NB4 (cell line): ENCODE results near the gene ADGRG1.

Source experiments
- MYC ChIP-seq: IDR thresholded peaks from 2 replicates; pipeline ENCODE4 v1.6.1; 2011; ENCODE audit warnings: low read depth, low read length
- POLR2A ChIP-seq: IDR thresholded peaks from 2 replicates; pipeline ENCODE4 v1.6.1; 2011; ENCODE audit warnings: mild to moderate bottlenecking; ENCODE audit not compliant: insufficient read length; ENCODE audit errors: extremely low read depth
- TF ChIP-seq, protein P1 (sequence below): IDR thresholded peaks from one replicate; pipeline ENCODE4 v1.5.1; 2012; ENCODE audit warnings: low read depth, low read length
- TF ChIP-seq, protein P2 (sequence below): IDR thresholded peaks from 2 replicates; pipeline ENCODE4 v1.6.1; 2011; ENCODE audit warnings: low read depth, low read length

DNA sequence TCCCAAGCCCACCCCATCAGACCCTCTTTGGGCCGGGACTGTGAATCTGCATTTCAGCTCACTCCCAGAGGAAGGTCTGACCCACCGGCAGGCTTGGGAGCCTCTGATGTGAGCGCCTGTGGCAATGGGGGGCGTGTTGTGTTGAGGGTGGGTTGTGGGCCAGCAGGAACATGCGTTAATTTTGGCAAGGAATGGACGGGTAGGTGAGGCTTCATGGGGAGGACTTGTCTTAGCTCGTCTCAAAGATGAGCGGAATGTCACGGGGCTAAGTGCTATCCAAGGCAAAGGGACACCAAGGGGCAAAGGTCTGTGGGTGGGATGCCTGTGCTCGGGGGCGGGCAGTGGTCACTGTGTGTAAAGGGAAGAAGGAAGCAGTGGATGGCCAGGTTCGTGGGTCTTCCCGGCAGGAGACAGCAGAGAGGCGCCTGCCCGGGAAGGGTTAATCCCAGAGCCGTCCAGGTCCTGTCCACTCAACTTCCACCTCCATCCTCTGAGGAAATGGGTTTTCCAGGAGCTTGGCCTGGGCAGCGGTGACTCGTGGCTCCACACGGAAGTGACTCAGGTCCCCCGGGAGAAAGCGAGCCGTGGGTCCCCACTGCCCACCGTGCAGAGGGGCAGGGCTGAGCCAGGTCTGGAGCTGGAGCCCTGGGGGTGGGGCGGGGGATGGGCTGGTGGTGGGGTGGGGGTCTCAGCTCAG, 17.4 kb downstream of the ADGRG1 start:
- TF ChIP-seq, protein P1, sequence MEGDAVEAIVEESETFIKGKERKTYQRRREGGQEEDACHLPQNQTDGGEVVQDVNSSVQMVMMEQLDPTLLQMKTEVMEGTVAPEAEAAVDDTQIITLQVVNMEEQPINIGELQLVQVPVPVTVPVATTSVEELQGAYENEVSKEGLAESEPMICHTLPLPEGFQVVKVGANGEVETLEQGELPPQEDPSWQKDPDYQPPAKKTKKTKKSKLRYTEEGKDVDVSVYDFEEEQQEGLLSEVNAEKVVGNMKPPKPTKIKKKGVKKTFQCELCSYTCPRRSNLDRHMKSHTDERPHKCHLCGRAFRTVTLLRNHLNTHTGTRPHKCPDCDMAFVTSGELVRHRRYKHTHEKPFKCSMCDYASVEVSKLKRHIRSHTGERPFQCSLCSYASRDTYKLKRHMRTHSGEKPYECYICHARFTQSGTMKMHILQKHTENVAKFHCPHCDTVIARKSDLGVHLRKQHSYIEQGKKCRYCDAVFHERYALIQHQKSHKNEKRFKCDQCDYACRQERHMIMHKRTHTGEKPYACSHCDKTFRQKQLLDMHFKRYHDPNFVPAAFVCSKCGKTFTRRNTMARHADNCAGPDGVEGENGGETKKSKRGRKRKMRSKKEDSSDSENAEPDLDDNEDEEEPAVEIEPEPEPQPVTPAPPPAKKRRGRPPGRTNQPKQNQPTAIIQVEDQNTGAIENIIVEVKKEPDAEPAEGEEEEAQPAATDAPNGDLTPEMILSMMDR = no peak
- no peak for TF ChIP-seq POLR2A
- TF ChIP-seq MYC = no peak
- TF ChIP-seq, protein P2, sequence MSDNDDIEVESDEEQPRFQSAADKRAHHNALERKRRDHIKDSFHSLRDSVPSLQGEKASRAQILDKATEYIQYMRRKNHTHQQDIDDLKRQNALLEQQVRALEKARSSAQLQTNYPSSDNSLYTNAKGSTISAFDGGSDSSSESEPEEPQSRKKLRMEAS = no peak
